ENCODE results near the gene ATG13. TPM values are rescaled to one million over a fixed set of nuclear protein-coding genes. Genes with fewer than 3 reads are reported as not detected.

Gene ATG13
- total and polyA plus RNA-seq, 2 of the 4 experiments (the other 2 are of a cell fraction) = 43.0 to 49.7 TPM

- POLR2A ChIA-PET (ENCODE audit: unreplicated experiment) = interaction anchor here (0.6 kb wide), 1 partner anchor 8 kb away, joined by 3 read pairs; no protein-coding TSS in a partner anchor
- 100% methylated on average over 3 of the region's 11 CpGs; no CpG with 5 or more reads in 1 of the 2 experiments for WGBS, 2 experiments (ENCODE audit: extremely low coverage in 2 of 2, insufficient read length in 1 of 2)
These were observed 26.4 kb upstream of the ATG13 start for GRCh38 chr11:46590740-46591605.

More at GRCh38 chr11:46590740-46591605, 26.4 kb upstream of the ATG13 start:
- H4K8ac ChIP-seq (ENCODE audit: low read depth in 2 of 2, low read length in 2 of 2) = no peak overlapping the region
- CTCF ChIA-PET = interaction anchor here (0.5 to 0.8 kb wide), 2 partner anchors 26 to 60 kb away, joined by 4 to 5 read pairs; no protein-coding TSS in a partner anchor
- no peaks in the 10 kb centered on the region for H3K9me1 ChIP-seq (ENCODE audit: insufficient read depth, low read length)
- no peaks in the 10 kb centered on the region for H3K27me3 ChIP-seq (ENCODE audit: control insufficient read depth, insufficient read depth, low read length)
- peaks cover 4 to 50% of the 10 kb centered on the region in 2 experiments; a peak in 3 of 4 replicates for H3K79me1 ChIP-seq (ENCODE audit: low read depth in 1 of 2, low read length in 2 of 2)
- no peak overlapping the region for H3K27ac ChIP-seq (ENCODE audit: insufficient read depth, low read length)
- no peak overlapping the region for H3K4me2 ChIP-seq (ENCODE audit: low read depth, low read length)
- H4K20me1 ChIP-seq (ENCODE audit: insufficient read depth, low read length) = peaks cover 44% of the 10 kb centered on the region
- no TSS peak for BruUV-seq (replicated peaks)
- H2BK5ac ChIP-seq (ENCODE audit: low read depth, low read length, poor library complexity, severe bottlenecking) = no peak overlapping the region
- no peak overlapping the region for H3K14ac ChIP-seq (replicated peaks; ENCODE audit: low read depth, low read length)
- no peak overlapping the region for H3K18ac ChIP-seq (ENCODE audit: low read depth, low read length)
- H2AK9ac ChIP-seq (replicated peaks; ENCODE audit: low read depth, low read length, poor library complexity) = no peak overlapping the region
- TF ChIP-seq CHD1 (IDR thresholded peaks at IDR 0.05; ENCODE audit: low read depth, low read length) (no peak), MAFK (IDR thresholded peaks at IDR 0.05; ENCODE audit: low read depth, low read length) (peak; percentile 58), NFE2L2 (IDR thresholded peaks at IDR 0.05; ENCODE audit: low read depth, low read length) (no peak), RFX5 (IDR thresholded peaks at IDR 0.05; ENCODE audit: low read depth, low read length) (no peak), USF2 (IDR thresholded peaks at IDR 0.05; ENCODE audit: low read depth, low read length) (no peak), SMC3 (IDR thresholded peaks at IDR 0.05; ENCODE audit: low read depth, low read length) (no peak), BHLHE40 (IDR thresholded peaks at IDR 0.05; ENCODE audit: low read depth, low read length) (no peak)
- H2BK20ac ChIP-seq (ENCODE audit: low read depth, low read length) = no peak overlapping the region
- no peak overlapping the region for H3K4ac ChIP-seq (ENCODE audit: low read depth, low read length)
- no peak overlapping the region for H2BK120ac ChIP-seq (ENCODE audit: low read depth, low read length)
- DNase-seq (no peak), ATAC-seq (ENCODE audit: low read depth) (no peak)
- H3K9ac ChIP-seq (ENCODE audit: low read depth, low read length) = no peak overlapping the region
- intact Hi-C loops (cut with micrococcal nuclease) = no loop called here
- H4K91ac ChIP-seq (ENCODE audit: insufficient read depth, low read depth, low read length) = no peak overlapping the region
- H2BK15ac ChIP-seq (ENCODE audit: low read depth, low read length) = no peak overlapping the region
- H2AFZ ChIP-seq (replicated peaks; ENCODE audit: low read length, poor library complexity) = no peak overlapping the region
- peaks cover 4% of the 10 kb centered on the region; the same call in 1 of the 2 replicates for H3K4me1 ChIP-seq (ENCODE audit: control insufficient read depth, insufficient read depth, low read length)
- no peak overlapping the region for H3K23ac ChIP-seq (ENCODE audit: low read depth, low read length)
- H3K56ac ChIP-seq (ENCODE audit: extremely low read depth, insufficient read depth, low read length) = no peak overlapping the region
- dilution Hi-C loops (cut with HindIII; ENCODE audit: low sequenced_read_pairs, unreplicated experiment) = no loop called here
- no peaks in the 10 kb centered on the region for H3K9me3 ChIP-seq (ENCODE audit: control insufficient read depth, insufficient read depth, low read length)
- no peak overlapping the region for H3K4me3 ChIP-seq (ENCODE audit: insufficient read depth, low read depth, low read length)
- in situ Hi-C loops (cut with MboI; ENCODE audit: low sequenced_read_pairs) = no loop called here
- no peak overlapping the region for H4K5ac ChIP-seq (ENCODE audit: low read depth, low read length)
- no peak overlapping the region for H2AK5ac ChIP-seq (ENCODE audit: low read depth, low read length)
- no peaks in the 10 kb centered on the region for H3K36me3 ChIP-seq (ENCODE audit: control insufficient read depth, insufficient read depth, low read length)

All from IMR-90 (cell line).